DOHH2 (cell line): ENCODE measurements around the gene BRCA2.

ENCODE experiments used
- H3F3A ChIP-seq: fragments of 200-600 bp; sonication (generic), shearing (Covaris generic); 2 replicates; pipeline ENCODE4 v1.6.0; 2016; ENCODE audit warnings: antibody characterized with exemption, mild to moderate bottlenecking; ENCODE audit not compliant: control insufficient read depth, insufficient read depth
- H3K27ac ChIP-seq: fragments of 200-600 bp; sonication (generic); 2 replicates; pipeline ENCODE4 v1.5.1; 2014; ENCODE audit warnings: low read depth, mild to moderate bottlenecking, low read length, moderate library complexity
- H3K27me3 ChIP-seq: fragments of 200-600 bp; sonication (generic); 2 replicates; pipeline ENCODE4 v1.6.1; 2014; ENCODE audit warnings: mild to moderate bottlenecking, low read length, mixed read lengths; ENCODE audit not compliant: control insufficient read depth
- H3K36me3 ChIP-seq: fragments of 200-600 bp; sonication (generic); 2 replicates; pipeline ENCODE4 v1.6.1; 2014; ENCODE audit warnings: mild to moderate bottlenecking, low read length, moderate library complexity, mixed read lengths; ENCODE audit not compliant: control insufficient read depth
- H3K4me1 ChIP-seq: fragments of 200-600 bp; sonication (generic); 2 replicates; pipeline ENCODE4 v1.6.1; 2014; ENCODE audit warnings: mild to moderate bottlenecking, low read length, mixed read lengths; ENCODE audit not compliant: control insufficient read depth
- H3K4me2 ChIP-seq: fragments of 200-600 bp; sonication (generic); 2 replicates; pipeline ENCODE4 v1.6.0; 2014; ENCODE audit warnings: mild to moderate bottlenecking, low read length, moderate library complexity
- H3K4me3 ChIP-seq: fragments of 200-600 bp; sonication (generic); 2 replicates; pipeline ENCODE4 v1.5.1; 2014; ENCODE audit warnings: mild to moderate bottlenecking, low read length, mixed read lengths
- H3K79me2 ChIP-seq: fragments of 200-600 bp; sonication (generic); 2 replicates; pipeline ENCODE4 v1.6.1; 2014; ENCODE audit warnings: mild to moderate bottlenecking, low read length, mixed read lengths; ENCODE audit not compliant: control insufficient read depth
- H3K9me2 ChIP-seq: fragments of 200-600 bp; sonication (generic); replicated peaks from 2 replicates; pipeline ENCODE4 v1.6.1; 2014; ENCODE audit warnings: mild to moderate bottlenecking, low read length, mixed read lengths; ENCODE audit not compliant: control insufficient read depth
- H3K9me3 ChIP-seq: fragments of 200-600 bp; sonication (generic); 2 replicates; pipeline ENCODE4 v1.6.1; 2014; ENCODE audit warnings: antibody characterized with exemption, low read length, mixed read lengths; ENCODE audit not compliant: control insufficient read depth, insufficient read depth
- H4K20me1 ChIP-seq: fragments of 200-600 bp; sonication (generic); 2 replicates; pipeline ENCODE4 v1.6.0; 2014; ENCODE audit warnings: low read depth, mild to moderate bottlenecking, antibody characterized with exemption, low read length, moderate library complexity; ENCODE audit not compliant: control insufficient read depth, insufficient read depth
- CTCF ChIP-seq: fragments of 200-600 bp; sonication (generic); IDR thresholded peaks from one replicate; pipeline ENCODE4 v1.5.1; 2014; ENCODE audit warnings: antibody characterized with exemption, mild to moderate bottlenecking, low read depth, low read length; ENCODE audit not compliant: poor library complexity, severe bottlenecking
- EZH2phosphoT487 ChIP-seq: fragments of 200-600 bp; sonication (generic); IDR thresholded peaks from 2 replicates; pipeline ENCODE4 v1.6.1; 2017; ENCODE audit warnings: borderline replicate concordance, mild to moderate bottlenecking, antibody characterized with exemption, low read length, moderate library complexity, mixed read lengths

Gene BRCA2

GRCh38 chr13:32284927-32285632 is 30.2 kb upstream of the BRCA2 start:
- Histone ChIP-seq H3K9me2 (no peaks in the 10 kb centered on the region), H3K27ac (no peak overlapping the region), H3K4me3 (no peak overlapping the region)

GRCh38 chr13:32285633-32285965 is 29.7 kb upstream of the BRCA2 start:
- H3K4me2 ChIP-seq = no peak overlapping the region

More at GRCh38 chr13:32284927-32285632, 30.2 kb upstream of the BRCA2 start:
- Histone ChIP-seq H3K4me1 (no peaks in the 10 kb centered on the region), H3K36me3 (peaks cover 24% of the 10 kb centered on the region), H3K27me3 (no peaks in the 10 kb centered on the region), H3K4me2 (no peak overlapping the region), H3K79me2 (no peaks in the 10 kb centered on the region), H3F3A (no peaks in the 10 kb centered on the region), H4K20me1 (no peaks in the 10 kb centered on the region), H3K9me3 (no peaks in the 10 kb centered on the region)
- TF ChIP-seq CTCF = no peak
- TF ChIP-seq EZH2phosphoT487 = no peak

GRCh38 chr13:32297206-32297605 is 18.1 kb upstream of the BRCA2 start:
- Histone ChIP-seq H3K36me3 (peaks cover 5% of the 10 kb centered on the region; the same call in 1 of the 2 replicates), H3K27ac (no peak overlapping the region), H3F3A (no peaks in the 10 kb centered on the region), H3K9me3 (no peaks in the 10 kb centered on the region), H3K4me3 (no peak overlapping the region), H3K27me3 (no peaks in the 10 kb centered on the region; the same call in 1 of the 2 replicates), H4K20me1 (no peaks in the 10 kb centered on the region), H3K4me2 (no peak overlapping the region), H3K9me2 (no peaks in the 10 kb centered on the region), H3K4me1 (no peaks in the 10 kb centered on the region), H3K79me2 (no peaks in the 10 kb centered on the region)
- TF ChIP-seq EZH2phosphoT487 (no peak), CTCF (no peak)

More at GRCh38 chr13:32285633-32285965, 29.7 kb upstream of the BRCA2 start:
- H4K20me1 ChIP-seq = no peaks in the 10 kb centered on the region
- no peaks in the 10 kb centered on the region for H3F3A ChIP-seq
- no peaks in the 10 kb centered on the region for H3K4me1 ChIP-seq
- H3K79me2 ChIP-seq = no peaks in the 10 kb centered on the region
- peaks cover 19% of the 10 kb centered on the region for H3K36me3 ChIP-seq
- TF ChIP-seq EZH2phosphoT487 (no peak), CTCF (no peak)
- no peaks in the 10 kb centered on the region for H3K27me3 ChIP-seq
- H3K9me2 ChIP-seq = no peaks in the 10 kb centered on the region
- no peaks in the 10 kb centered on the region for H3K9me3 ChIP-seq
- no peak overlapping the region for H3K27ac ChIP-seq
- no peak overlapping the region for H3K4me3 ChIP-seq
